HG03196 (cell line): ENCODE measurements around the gene CBR1.

Source experiments
- ATAC-seq: cut with Tn5 transposase; IDR thresholded peaks from one replicate; pipeline ENCODE4 v1.9.1; 2021; ENCODE audit not compliant: unreplicated experiment

The CBR1 gene

DNA sequence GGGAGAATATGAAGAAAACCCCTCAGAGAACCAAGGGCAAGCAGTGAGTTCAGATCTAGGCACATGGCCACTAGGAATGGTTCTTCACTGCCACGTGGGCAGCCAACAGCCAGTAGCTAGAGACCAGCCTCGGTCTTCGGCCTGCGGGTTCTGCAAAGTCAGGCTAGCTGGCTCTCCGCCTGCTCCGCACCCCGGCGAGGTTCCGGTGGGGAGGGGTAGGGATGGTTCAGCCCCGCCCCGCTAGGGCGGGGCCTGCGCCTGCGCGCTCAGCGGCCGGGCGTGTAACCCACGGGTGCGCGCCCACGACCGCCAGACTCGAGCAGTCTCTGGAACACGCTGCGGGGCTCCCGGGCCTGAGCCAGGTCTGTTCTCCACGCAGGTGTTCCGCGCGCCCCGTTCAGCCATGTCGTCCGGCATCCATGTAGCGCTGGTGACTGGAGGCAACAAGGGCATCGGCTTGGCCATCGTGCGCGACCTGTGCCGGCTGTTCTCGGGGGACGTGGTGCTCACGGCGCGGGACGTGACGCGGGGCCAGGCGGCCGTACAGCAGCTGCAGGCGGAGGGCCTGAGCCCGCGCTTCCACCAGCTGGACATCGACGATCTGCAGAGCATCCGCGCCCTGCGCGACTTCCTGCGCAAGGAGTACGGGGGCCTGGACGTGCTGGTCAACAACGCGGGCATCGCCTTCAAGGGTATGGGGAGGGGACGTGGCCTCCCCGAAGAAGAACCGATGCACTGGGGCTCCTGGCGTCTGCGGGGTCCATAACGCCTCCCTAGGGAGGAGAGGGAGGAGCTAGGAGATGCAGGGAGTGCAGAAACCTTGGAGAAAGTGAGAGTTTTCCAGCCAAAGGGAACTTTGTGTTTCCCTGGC lies at the start of gene CBR1:
CBR1 (plus strand) TSS at position 312 of the 871 bp plus-strand sequence; CDS start at position 404, 92 bp downstream.
- peak; percentile 94 for ATAC-seq

DNA sequence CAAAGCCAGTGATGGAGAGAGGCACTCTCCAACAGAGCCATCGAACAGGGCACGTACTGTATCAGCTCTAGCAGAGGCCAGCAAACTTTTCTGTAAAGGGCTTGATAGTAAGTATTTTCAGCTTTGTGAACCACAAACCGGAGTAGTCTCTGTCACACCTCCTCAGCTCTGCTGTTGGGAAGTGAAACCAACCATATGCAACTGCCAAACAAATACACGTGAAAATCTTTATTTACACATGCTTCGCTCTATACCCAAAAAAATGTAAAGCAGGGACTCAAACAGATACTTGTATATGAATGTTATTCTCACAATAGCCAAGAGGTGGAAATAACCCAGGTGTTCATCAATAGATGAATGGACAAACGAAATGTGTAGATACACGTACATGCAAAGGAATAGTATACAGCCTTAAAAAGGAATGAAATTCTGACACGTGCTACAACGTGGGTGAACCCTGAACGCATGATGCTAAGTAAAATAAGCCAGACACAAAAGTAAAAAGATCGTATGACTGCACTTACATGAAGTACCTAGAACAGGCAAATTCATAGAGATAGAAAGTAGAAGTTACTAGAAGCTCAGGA lies 48.5 kb upstream of the CBR1 start:
- no peak for ATAC-seq

DNA sequence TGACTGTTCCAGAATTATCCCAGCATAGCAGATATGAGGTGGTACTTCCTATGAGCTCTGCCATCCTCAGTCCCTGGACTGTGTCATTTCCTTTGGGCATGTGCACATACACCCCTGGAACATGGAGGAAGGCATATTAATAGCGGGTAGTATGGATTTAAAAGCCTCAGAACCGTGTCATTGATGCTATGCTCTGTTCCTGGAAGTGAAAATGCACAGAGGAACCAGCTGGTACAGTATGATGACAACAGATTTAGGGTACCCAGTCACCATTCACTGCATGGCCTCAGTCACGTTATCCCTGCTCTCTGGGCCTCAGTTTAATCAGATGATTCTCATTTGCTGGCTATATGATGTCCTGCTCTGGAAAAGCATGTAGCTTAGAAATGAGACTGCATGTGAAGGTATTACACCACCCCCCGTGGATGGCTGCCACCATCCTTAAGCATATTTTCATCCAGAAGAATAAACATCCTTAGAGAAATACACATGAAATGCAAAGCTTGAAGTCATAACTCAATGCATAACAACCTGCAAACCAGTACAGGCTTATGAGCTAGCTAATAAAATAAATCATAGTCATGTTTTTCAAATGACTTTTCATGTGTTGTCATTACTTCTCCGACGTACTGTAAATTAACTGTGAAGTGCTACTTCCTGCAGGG lies 47.3 kb upstream of the CBR1 start:
- ATAC-seq = no peak

DNA sequence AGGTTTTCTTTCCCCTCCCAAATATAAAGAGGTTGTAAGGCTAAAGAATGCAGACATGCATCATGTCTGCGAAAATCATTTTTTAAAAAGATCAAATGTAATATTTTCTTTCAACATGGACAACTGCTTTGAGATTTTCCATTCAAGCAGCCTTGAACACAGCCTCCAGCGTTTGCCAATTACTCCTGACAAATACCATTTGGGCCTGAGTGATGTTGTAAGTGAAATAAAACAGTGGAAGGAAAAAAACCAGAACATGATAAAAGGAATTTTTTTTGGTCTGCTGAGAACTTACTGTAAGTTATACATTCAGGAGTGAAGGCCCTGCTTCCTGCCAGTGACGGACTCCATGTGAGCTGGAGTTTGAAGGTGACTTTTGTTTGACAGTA lies 46.7 kb upstream of the CBR1 start:
- ATAC-seq = no peak

DNA sequence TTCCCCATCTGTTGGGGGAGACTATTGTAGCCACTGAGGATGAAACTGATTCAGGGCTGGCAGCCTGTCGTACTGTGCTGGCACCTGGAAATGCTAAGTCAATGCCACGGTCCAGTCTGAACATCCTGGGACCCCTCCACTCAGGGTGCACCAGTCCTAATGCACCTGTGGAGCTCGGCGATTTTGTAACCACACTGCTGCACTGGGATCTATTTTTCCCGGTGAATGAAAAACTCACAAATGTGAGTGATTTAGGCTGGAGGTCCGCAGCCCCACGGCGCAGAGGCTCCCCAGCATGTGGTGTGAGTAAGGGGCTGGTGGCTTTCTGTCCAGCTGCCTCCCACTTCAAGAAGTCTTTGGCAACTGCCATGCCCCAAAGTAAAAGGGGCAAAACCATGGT lies 45.0 kb upstream of the CBR1 start:
- ATAC-seq = no peak

DNA sequence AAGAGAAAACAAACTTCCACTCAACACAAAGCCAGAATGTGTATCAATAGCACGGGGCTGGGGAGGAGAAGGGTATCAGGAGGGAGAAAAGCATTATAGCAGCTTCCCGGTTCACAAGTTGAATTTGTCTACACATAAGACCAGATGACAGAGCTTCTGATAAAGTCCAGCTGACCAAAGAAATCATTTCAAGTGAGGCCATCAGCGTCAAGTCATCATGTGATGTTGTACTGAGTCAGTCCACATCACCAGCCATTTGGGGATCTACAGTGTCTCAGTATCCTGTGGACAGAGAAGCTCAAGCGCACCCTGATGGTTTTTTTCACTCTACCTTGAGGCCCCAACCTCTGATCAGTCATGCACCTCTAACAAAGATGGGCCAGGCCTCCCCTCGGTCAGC lies 42.5 kb upstream of the CBR1 start:
- ATAC-seq = no peak

DNA sequence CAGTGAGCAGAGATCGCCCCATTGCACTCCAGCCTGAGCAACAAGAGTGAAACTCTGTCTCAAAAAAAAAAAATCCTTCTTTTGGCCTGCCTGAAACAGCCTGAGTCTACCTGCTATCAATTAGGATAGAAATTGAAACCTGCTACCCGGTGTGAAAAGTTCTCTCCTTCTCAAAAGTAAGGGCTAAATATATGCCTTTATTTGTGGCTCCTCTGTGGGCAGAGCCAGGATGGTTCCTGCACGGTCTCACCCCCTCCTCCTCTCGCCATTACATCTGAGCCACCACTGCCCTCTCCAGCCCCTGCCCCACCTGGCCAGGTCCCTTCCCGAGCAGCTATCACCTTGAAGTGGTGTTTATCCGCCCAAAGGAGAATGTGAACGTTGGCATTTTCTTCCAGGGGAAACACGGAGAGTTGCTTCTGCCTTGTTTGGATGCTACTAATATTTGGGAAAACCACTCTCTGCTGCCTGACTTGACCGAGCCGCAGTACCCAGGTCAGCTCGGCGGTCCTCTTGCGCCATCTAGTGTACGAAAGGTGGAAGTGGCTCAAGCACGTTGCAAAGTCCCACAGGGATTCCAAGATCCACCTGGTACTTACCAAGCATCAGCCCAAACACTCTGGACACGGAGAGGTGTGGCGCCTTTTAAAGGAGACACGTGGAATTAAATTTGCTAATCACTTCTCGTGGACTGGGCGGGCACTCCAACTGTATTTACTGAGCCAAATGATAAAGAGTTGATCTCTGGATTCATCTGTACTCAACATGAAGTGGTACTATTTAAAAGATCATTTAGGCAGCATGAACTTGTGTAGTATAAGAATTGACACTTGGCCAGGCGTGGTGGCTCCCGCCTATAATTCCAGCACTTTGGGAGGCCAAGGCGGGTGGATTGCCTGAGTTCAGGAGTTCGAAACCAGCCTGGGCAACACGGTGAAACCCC lies 41.4 kb upstream of the CBR1 start:
- no peak for ATAC-seq

DNA sequence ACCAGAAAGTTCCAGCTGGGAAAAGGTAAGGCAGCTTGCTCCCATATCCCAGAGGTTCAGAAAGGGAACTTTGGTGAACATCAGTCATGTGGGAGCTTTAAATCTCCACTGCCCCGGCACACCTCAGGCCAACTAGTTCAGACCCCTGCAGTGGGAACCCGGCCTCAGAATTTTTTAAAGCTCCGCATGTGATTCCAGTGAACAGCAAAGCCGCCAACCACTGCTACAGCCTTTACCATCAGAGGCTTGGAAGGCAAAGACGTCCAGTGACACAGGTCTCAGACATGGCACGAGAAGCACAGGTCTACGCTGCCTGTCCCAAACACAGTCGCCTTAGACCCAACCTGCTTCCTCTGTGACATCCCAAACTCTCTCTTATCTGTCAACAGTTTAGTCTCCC lies 40.5 kb upstream of the CBR1 start:
- ATAC-seq = no peak

DNA sequence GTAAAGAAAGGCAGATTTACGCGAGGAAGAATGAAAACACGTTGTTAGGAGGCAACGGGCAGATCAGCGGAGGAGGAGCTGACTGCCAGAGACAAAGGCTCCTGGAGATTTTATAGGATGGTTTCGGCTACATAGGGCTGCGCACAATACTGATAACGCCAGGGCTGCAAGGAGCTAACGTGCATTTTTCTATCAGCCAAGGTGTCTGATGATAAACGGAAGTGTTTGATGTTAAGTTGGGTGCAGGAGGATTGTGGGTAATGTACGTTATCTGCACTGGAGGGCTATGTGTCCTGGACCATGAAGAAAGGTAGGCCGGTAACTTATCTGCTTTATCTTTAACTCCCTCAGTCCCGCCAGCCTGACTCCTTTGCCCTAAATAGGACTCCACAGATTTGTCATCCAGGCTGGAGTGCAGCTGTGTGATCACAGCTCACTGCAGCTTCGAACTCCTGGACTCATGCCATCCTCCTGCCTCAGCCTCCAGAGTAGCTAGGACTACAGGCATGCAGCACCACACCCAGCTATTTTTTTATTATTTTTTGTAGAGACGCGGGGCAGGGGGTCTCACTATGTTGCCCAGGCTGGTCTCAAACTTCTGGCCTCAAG lies 39.1 kb upstream of the CBR1 start:
- no peak for ATAC-seq

DNA sequence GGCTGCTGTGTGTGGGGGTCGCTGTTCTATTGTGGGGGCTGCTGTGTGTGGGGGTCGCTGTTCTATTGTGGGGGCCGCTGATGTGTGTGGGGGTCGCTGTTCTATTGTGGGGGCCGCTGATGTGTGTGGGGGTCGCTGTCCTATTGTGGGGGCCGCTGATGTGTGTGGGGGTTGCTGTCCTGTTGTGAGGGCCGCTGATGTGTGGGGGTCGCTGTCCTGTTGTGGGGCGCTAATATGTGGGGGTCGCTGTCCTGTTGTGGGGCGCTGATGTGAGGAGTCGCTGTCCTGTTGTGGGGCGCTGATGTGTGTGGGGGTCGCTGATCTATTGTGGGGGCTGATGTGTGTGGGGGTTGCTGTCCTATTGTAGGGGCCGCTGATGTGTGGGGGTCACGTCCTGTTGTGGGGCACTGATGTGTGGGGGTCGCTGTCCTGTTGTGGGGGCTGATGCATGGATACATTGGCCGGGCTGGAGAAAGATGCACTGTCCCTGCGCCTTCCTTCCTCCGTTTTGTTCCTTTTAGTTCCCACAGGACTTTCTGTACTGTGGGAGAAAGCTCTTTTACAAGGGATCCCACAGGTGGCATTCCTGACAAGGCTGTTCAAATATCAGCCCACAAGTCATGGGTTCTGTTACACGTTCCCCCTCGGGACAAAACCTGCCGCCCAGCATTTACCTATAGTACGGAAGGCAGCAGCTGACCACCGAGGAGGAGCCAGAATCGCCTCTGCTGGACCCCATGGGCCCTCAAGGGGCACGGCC lies 37.0 kb upstream of the CBR1 start:
- no peak for ATAC-seq

DNA sequence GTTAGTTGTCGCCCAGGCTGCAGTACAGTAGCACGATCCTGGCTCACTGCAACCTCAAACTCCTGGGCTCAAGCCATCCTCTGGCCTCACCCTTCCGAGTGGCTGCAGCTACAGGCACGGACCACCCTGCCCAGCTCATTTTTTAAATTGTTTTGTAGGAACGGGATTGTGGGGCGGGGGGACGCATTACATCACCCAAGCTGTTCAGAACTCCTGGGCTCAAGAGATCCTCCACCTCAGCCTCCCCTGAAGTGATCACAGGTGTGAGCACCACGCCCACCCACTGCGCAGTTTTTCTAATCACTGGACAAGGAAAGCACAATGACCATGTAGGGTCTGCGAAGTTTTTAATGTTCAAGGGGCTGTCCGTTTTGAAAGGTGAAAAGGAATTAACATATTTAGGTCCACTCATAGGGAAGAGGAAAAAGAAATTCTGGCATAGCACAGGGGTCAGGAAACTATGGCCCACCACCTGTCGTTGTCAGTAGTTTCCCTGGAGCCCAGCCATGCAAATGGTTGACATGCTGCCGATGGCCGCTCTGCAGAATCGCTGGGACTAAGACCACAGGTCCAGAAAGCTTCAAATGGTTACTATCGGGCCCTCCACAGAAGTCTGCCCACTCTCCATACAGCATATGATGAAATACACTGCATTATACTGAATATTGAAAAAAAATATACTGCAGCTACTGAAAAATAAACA lies 35.5 kb upstream of the CBR1 start:
- no peak for ATAC-seq

DNA sequence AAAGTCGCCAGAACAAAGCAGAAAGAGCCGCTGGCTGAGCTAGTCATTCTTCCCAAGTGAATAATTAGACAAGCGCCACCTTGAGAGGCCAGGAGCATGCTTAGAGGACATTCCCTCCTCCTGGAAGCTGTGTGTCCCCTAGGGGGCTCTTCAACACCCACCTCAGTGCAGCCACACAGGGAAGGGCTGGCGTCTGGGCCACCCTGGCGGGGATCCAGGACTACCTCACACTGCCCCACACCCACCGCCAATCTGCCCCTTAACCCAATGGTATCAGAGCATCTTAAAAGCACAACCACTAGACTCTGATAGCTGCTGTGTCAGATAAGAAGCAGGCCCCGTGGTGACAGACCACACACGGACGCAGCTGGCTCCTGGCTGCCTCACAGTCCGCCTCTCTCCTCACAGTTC lies 34.4 kb upstream of the CBR1 start:
- ATAC-seq = no peak

DNA sequence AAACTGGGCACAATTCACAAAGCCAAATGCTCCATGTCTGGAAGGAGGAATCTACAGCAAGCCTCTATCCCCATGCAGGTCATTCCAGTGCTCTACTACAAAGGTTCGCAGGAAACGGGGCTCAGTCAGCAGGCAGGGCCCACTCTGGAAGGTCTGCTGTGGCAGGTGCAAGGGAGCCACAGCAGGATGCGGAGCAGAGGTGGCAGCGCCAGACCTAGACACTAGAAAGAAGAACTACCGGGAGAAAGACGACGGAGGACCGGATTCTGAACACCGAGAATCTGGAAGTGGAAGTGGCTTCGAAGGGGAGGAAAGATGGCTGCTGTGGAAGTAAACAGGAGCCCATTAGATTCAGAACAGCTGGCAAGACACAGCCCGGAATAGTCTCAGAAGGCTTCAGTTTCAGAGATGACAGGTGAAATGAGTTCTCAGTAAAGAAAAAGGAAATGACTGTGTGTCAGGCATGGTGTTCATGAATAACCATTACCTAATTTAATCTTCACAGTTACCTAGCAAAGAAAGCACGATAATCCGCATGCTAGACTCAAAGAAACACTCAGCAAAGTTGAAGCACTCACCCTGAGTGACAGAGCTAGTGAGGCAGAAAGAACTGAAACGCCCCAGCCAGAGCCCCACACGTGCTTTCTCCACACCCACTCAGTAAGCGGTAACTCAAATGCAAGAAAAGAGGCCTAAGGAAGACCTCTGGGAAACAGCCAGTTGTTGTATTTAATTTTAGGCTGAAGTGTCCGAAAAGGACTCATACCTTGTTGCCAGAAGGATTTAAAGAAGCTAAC lies 30.9 kb upstream of the CBR1 start:
- no peak for ATAC-seq

DNA sequence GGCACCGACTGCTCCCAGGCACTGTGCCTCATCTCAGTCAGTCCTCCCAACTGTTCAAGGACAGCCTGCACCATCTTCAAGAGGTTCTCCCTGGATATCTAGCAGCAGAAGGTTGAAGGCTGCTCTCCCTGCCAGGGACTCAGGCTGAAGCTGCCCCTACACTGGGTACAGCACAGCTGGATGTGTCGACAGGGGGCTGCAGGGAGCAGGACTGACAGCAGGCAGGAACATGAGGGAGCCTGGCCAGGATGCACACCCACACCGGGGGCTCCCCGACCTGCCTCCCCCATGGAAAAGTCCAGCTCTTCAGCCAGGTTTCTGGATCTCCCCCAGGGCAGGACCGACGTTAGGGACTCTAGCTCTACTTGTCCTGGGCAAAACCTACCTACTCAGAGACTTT lies 30.0 kb upstream of the CBR1 start:
- ATAC-seq = no peak

DNA sequence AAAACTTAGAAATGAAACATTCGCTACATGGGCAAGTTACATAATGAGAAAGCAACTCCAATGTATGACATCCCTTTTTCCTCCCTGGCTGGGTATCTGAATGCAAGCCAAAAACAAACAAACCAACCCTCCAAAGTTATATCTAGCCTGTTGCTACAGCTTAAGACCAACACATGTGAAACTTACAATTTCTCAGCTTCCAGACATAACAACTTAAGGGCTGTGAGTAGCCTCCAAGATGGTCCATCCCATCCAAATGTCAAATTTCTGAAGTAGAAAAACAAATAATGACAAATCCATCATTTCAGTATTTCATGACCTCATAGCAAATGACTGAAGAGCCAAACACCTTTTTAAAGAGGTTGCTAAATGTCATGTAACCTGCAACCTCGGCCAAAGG lies 29.4 kb upstream of the CBR1 start:
- no peak for ATAC-seq

DNA sequence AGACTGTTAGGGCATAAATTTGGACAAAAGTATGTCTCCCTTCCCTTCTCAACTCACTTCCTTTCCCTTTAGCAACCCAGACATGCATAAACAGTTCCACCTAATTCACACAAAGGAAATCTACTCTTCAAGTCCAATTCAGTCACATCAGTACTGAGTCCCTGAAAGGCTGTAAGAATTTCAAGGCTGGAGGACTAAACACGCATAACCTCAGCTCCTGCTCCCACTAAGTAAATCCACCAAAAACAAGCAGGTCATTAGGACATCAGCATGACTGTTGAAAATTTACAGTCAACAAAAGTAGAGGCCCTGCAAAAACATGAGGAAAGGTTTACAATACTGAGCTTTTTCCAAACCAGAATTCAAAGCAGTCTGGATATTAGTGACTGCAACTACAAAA lies 27.9 kb upstream of the CBR1 start:
- ATAC-seq = no peak

DNA sequence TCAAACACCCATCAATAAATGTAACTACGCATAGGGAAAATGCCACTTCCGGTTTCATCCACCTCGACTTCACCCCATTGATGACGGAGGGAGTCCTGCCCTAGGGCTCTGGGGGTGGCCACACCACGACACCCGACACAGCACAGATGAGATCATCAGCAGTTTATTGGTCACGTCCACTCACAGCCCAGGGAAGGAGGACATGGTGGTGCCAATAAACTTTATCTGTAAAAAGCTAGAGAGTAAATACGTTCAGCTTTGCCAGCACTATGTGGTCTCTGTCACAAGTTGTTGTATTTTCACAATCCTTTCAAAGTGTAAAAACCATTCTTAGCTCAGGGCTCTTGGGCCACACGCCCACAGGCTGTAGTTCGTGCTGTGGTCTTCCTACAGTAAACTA lies 25.8 kb upstream of the CBR1 start:
- no peak for ATAC-seq

DNA sequence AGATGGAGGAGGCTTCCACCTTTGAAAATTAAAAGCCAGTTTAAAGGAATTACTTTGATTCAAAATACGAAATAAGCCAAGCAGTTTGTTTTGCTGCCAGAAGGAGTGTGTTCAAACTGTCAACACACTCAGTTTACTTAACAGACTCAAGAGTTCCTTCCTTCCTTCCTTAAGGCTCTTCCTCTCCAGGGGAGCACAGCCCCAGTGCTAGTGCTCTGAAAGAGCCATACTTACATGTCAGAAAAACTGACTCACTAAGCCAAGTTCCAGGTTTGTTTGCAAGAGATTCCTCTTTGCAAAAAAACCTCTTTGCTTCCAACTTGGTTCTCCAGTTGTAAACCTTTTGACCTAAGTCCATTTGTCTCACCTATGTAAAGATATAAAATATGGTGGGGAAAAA lies 23.8 kb upstream of the CBR1 start:
- no peak for ATAC-seq

DNA sequence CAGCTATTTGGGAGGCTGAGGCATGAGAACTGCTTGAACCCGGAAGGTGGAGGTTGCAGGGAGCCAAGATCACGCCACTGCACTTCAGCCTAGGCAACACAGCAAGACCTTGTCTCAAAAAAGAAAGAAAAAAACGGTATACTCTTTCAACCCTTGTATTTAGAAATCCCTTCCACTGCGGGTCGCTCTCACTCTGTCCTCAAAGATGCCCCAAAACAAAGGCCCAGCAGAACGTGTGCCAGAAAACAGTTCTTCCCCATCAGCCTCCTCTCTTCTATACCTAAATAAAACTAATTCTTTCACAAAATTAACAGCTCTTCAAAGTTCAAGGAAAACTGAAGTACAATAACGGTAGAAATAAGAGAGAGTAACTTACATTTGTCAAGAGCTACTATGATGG lies 22.7 kb upstream of the CBR1 start:
- ATAC-seq = no peak
